NCI-H1436 treated with DMSO at 0.1 percent for 48 hours (cell line): Measurements from ENCODE around the gene ITGB5.
"Not testable (repeated sequence)": the region's sequence is repeated elsewhere in the genome, so short reads cannot be mapped to it uniquely, and the experiment has no call there.

Experiments
- DNase-seq: peaks from one replicate; lab custom pipeline; 2025; lab: John Stamatoyannopoulos, UW

The ITGB5 gene

DNA sequence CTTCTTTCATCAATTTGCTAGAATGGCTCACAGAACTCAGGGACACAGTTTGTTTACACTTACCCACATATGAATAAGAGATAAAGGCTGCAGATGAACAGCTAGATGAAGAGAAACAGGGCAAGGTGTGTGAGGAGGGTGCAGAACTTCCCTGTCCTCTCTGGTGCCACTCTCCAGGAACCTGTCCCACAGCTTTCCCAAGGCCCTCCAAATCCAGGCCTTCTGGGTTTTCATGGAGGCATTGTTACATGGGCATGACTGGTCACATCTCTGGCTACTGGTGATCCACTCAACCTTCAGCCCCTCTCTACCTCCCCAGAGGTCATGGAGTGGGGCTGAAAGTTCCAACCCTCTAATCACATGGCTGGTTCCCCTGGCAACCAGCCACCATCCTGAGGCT lies 73.6 kb downstream of the ITGB5 start:
- DNase-seq: no peak

DNA sequence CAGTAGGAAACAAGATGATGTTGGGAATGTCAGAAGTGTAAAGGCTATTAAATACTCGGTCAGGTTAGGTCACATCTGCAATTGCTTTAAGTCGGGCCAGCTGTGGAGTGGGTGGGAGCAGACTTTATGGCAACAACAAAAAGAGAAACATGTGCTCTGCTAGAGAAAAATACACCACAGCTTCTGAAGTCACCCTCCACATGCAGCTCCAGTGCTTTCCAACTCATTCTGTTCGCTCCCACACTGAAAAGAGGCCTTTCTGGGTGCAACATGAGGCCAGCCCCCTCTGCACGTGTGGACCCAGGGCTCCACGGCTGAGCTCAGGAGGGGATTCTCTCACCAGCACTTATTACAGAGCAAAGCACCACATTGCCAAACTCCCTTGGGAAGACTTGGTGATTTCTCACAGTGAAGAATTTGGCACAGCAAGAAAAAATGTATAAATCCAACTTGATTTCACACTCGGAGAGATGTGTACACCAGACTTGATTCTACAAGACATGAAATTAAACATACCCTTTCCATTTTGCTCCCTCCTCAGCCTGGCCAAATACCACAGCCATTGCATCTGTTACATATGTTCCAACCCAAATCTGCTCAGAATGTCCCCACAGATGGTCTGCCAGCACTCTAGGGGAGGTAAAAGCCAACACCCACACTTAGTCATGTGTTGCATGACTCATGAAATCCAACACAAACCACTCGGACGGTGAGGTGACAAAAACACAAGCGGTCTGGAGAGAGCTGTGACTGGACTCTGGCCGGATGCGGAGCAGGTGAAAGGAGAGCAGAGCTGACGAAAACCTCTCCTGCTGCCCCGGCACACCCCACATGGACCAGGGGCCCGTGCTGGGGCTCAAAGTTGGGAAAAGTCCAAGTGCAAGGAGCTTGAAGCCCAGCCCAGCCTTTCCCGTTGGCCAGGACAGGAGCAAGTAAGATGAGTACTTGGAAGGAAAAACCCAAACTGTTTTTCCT lies 74.6 kb downstream of the ITGB5 start:
- DNase-seq: no peak

DNA sequence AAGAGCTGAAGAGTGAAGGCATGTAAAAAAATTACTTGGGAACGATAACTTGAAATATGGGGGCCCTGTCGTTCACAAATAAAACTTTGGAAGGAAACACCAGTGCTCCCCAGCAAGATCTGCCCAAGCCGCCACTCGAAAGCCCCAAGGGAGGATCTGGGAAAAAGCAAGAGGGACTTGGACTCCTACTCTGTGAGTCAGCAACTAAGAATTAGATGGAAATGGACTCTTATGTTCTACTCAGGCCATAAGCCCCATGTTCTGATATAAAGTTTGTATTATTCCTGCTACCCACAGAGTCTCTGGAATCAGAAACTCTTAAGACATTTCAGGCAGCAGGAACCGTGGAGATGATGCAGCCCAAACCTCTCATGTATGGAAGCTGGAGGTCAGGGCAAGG lies 75.7 kb downstream of the ITGB5 start:
- DNase-seq: no peak

DNA sequence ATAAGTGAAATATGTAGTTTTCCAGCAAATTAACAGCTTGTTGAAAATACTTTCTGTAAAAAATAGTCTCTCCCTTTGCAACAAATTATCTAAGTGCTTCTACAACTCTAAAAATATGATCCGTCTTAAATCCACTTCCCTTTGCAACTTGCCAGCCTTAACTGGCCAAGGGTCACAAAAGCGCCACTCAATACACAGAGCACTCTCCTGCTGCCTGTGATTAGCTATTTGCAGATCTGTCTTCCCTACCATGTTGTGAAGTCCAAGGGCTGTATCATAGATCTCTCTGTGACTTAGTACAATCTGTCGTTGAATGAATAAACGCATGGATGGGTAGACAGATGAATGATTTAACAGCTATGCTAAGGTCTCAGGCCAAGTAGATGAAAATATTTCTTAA lies 76.2 kb downstream of the ITGB5 start:
- DNase-seq: no peak

DNA sequence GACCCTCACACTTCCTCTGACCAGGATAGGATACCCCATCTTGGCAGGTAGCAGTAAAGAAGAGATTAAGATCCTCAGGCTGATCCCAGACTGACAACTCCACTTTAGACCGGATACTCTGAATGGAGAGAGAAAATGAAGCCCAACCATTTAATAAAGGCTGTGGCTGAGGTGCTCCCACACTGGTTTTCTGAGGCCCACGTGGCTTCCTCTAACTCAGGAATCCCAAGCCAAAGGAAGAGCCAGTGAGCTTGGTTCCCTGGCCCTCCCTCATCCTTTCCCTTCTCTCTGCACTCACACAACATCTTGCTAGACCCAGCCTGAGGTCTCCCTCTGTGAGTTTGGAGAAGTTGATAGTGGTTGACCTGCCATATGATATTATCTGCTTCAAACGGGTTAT lies 78.1 kb downstream of the ITGB5 start:
- DNase-seq: no peak

DNA sequence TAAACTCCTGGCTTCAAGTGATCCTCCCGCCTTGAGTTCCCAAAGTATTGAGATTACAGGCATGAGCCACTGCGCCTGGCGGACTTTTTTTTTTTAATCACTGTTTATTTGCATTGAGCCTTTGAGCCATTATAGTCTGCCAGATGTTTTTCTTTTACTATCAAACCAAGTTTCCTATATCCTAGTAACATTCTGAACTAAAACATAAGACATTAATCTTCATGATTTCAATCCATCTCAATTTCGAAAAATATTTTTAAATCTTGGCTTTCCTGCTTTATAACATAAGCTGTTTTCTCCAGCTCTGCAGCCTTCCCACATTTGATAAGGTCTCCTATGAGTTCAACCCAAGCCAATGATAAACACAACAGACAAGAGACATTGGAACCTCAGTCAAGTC lies 81.5 kb downstream of the ITGB5 start:
- no peak for DNase-seq

DNA sequence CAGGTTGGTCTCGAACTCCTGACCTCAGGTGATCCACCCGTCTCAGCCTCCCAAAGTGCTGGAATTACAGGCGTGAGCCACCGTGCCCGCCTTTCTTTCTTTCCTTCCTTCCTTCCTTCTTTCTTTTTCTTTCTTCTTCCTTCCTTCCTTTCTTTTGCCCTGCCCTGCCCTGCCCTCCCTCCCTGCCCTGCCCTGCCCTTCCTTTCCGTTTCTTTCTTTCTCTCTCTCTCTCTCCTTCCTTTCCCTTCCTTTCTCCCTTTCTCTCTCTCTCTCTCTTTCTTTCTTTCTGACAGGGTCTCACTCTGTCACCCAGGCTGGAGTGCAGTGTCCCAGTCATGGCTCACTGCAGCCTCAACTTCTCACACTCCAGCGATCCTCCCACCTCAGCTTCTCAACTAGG lies 82.3 kb downstream of the ITGB5 start:
- DNase-seq: no peak

DNA sequence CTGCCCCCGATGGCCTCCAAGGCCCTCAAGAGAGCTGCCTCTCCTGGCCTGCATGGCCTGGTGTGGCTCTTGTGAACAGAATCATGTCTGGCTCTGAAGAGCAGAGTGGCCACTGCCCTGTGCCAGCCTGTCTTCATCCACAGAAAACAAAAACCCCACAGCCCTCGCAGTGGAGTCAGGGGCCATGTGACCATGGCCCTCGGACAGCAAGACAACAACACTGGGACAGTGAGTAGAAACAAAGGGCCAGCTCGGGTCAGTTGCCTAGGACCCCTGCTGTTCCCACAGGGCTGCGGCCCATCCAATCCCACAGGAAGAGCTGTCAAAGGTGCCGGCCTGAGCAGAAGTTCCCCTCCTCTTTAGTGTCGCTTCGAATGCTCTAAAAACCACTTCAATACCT lies 84.5 kb downstream of the ITGB5 start:
- no peak for DNase-seq

DNA sequence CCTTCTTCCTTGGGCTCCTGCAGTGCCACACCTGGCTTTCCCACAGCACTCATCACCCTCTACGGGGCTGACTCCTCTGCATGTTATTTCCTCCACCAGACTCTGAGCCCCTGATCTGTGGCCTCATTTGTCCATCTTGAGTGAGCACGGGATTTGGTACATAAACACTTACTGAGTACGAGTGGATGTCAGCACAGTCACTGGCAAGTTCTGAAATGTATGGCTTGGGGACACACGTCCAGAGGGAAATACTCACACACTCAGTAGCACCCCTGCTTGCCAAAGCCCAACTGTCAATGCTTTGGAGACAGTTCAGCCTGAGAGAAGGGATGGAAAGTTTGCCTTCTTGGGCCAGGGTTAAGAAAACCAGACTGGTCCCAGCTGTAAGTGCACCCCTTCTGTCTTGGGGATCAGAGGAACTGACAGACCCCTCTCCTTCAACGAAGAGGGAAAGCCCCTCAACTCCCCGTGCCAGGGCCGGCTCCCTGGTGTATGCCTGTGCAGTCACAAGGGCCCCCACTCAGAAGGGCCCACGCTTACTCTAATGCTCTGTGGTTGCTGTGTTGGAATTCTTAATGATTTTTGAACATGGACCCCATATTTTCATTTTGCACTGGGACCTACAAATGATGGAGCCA lies 85.0 kb downstream of the ITGB5 start:
- no peak for DNase-seq

DNA sequence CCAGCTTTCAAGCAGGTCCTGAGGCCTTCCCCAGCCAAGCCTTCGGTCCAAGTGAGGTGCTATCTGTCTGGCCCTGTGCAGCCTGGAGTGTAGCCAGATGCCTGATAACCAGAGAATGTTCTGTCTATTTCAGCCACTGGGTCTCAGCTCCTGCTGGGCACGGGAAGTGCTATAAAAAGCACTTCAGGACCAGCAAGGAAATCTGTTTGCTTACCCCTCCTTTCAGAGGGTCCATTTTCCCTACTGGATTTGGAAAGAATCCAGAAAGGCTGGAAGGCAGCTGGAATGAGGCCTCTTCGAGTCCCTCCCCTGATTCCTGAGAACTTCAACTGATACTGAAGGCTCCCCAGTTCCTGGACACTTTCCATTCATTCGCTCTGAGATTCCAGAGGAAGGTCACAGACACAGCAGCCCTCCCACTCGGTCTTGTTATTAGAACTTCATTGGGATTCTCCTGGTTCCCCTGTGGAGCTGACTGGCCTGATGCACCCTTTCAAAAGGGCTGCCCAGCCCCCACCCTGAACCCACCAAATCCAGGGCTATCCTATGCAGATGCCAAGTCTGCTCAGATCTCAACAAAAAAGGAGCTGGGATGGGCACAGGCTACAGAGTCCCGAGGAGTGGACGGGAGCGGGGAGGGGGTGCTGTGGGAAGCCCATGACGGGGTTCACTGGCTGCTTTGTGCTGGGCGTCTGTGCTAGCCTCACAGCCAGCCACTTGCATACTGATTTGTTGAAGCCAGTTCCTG lies 86.5 kb downstream of the ITGB5 start:
- no peak for DNase-seq

DNA sequence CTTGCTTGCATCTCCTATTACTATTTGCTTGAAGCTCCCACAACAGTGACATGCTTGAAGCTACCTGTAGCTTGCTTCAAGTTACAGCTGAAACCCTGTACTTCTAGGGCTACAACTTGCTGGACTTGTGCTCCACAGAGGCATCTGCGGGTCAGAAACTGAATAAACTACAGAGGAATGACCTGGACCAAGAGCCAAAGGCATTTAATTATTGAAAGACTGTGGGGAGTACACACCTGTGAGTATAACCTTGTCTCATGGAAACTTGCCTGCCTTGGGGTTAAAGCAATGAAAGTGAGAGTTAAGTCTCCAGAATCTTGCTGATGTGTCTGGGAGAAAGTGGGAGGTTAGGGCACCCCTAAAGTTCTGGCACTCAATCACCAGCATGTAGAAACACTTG lies 87.1 kb downstream of the ITGB5 start:
- no peak for DNase-seq

DNA sequence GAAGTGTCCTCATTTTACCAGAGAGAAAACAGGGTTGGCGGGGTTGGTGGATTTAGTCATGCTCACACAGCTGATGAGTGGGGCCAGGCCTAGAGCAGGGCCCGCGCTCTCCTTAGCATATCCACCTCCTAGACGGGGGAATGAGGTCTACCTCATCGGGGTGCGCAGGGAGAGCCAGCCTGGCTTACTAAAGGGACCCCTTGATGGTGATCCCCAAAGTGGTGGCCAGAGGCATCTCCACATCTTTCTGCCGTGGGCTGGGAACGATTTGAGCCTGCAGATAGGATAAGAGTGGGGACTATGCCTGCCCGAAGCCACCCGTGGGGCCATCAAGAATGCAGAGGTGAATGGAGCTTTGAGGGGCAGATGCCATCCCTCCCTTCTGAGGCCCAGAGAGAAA lies 87.5 kb downstream of the ITGB5 start:
- no peak for DNase-seq

DNA sequence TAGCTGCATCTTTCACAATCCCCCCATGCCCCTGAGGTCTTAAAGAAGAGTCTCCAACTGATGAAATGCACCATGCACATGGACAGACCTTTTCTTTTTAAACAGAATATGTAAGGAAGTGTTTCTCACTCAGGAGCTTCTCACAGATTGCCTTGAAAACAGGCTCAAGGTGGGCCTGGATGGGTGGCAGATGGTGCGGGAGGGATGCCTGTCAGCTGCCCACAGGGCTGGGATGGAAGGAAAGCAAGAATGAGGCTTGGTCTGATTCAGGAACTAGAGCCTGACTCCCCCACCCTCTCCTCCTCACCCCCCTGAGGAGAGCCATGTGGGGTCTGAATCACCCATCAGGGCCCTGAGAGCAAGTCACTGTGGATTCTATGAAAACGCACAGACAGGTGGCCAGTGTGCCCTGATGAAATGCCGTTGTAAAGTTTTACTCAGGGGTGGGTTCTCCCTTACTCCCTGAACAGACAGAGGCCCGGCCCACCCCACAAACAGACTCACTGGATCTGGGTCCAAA lies 89.7 kb downstream of the ITGB5 start:
- DNase-seq: no peak

DNA sequence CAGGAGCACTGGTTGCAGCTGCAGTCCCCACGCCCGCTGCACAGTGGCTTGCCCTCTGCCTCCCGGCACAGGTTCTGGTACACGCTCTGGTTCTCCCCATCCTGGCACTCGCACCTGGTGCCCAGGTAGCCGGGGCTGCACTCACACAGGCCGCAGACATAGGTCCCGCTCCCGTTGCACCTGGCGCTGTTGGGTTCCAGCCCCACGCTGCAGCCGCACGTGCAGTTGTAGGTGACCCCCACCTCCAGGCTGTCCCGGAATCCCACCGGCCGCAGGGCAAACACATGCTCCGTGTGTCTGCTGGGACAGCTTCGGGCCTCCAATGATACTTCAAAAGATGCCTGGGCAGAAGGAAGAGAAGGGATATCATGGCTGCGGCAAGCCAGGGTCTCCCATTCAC lies 90.7 kb downstream of the ITGB5 start:
- no peak for DNase-seq

DNA sequence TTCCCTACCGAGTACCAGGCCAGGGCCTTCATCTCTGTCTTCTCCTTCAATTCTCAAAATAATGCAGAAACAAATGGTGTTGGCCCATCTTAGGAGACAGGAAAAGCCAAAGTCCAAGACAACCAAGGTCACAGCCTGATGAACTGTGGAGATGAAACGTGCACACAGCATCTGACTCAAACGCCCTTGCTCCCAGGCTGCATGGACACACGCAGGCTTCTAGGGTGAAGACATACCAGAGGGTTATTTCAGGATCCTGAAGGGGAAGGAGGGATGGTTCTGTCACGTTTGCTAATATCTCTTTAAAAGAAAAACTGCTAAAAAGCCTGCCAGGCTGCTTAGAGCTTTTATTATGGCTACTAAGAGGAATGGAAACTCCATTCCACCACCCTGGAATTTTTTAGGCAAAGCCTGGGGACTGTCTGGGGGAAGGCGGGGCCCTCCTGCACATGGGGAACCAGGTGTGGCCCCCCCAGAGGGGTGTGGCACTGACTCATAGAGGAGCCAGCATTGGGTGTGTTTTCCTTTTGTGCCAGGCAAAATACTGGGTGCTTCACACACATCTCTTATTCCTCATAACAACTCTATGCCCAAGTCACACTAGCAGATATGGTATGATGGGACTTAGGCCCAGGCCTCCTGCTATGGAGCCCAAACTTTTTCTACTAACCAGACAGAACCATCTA lies 94.0 kb downstream of the ITGB5 start:
- no peak for DNase-seq

DNA sequence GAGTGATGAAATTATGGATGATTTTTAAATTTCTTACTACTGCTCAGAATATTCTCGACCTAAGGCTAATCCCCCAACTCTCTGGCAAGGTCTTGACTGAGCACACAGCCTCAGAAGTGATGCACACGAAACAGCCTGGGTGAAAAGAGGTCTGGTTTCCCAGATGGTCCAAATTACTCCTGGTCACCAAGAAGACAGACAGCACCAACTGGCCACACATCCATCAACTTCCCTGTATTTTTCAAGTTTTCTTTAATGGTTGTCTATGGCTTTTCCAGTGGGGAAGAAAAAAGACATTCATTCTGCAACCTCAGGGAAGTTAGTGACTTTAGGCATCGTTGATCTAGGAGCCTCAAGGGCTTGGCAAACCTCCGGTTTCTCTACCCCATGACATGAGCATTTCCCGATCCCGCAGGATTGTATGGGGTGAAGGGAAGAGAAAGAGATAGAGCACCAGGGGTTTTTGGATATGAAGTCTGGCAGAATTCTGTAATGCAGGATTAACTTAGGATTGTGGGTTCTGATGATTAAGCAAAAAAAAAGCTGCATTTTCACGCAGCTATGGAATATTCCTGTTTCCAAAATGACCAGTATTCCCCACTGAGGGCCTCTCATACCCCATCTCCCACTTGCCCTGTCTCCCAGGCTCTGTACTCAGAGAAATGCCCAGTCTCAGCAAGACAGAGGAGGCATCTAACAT lies 94.7 kb downstream of the ITGB5 start:
- DNase-seq: no peak

DNA sequence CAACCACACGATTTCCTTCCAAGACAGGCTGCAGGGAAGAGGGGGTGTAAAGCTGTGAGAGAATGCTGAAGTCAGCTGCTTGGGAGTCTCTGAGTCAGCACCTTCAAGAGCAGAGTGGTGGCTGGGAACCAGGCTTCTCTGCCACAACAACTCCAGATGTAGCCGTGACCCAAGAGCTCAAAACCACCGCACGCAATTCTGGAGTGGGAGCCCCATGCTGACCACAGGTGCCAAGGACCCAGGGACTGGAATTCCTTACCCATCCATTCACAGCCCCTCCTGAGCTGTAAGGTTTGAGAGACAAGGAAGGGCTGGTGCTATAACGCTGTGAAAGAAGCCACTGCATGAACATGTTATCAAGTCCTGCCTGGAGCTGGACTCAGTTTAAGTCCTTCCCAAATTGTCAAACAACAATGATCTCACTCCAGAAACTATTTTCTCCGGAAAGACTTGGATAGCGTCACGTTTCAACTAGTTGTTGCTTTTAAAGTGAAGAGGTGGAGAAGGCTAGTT lies 95.5 kb downstream of the ITGB5 start:
- no peak for DNase-seq

DNA sequence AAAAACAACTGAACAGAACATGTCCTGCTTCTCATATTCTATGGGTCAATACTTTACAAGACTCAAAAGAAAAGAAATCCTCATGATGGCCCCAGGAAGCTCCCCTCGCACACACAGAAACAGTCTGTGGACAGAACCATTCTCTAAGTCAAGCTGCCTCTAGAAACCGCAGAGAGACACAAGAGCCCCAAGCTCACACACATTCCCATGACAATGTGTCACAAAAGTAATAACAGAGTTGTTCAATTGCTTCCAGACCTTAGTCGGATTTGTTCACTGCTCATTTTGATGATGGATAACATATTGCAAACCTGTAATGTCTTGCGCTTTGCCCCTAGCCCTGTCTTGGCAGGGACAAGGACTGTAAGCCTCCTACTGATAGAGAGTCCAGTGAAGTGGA lies 96.0 kb downstream of the ITGB5 start:
- DNase-seq: no peak

DNA sequence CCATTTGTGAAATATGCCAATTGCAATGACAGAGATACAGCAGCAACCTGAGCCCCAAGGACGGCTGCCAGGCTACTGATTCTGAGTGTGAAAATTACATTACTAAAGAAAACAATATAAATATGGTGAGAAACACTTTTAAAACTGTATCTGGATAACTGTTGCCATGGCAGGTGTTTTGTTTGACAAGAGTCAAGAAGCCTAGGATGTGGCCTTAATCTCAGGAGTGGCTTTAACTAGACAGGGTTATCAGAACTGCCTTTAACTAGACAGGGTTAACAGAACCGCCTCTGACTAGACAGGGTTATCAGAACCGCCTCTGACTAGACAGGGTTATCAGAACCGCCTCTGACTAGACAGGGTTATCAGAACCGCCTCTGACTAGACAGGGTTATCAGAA lies 98.1 kb downstream of the ITGB5 start:
- DNase-seq: not testable (repeated sequence)

DNA sequence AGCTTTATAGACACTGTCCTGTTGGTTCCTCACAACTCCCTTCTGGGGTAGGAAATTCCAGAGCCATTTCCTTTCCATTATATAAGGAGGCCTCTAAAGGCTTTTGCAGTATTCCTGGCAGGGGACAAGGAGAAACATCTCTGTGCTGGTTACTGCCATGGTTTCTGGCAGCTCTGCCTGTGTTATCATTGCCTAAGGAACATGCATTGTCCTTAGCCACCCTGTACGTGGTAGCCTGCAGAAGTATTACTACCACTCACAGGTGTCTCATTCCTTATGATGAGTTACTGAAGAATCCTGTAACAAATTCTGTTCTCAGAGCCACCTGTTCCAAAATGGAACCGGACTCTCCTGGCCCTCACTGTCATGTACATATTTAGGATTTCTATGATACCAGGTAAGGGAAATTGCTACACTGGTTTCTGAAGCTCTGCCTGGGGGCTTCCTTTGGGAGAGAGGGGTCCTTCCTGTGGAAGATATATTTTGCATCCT lies 98.9 kb downstream of the ITGB5 start:
- no peak for DNase-seq
